NCI-H526 (cell line): ENCODE measurements around the gene CNTLN.
"Not testable (repeated sequence)": the region's sequence is repeated elsewhere in the genome, so short reads cannot be mapped to it uniquely, and the experiment has no call there.

ENCODE experiments used
- DNase-seq, 2 experiments: peaks; one replicate each; lab custom pipeline; 2025; lab: John Stamatoyannopoulos, UW

CNTLN gene

DNA sequence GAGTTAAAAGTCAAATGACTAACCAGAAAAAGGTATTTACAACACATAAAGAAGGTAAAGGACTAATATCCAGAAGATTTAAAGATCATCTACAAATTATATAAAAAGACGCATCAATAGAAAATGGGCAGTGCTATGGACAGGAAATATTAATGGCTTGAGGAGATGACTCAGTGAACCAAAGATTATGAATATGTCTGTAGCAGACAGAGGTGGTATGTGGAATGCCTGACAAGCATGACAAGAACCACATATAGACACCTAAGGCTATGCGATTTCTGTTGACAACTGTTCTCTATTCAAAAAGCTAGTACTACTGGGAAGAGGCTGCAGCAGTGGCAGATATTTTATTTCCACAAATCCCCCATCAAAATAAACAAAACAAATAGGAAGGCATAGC, 267.0 kb downstream of the CNTLN start:
- DNase-seq: no peak

DNA sequence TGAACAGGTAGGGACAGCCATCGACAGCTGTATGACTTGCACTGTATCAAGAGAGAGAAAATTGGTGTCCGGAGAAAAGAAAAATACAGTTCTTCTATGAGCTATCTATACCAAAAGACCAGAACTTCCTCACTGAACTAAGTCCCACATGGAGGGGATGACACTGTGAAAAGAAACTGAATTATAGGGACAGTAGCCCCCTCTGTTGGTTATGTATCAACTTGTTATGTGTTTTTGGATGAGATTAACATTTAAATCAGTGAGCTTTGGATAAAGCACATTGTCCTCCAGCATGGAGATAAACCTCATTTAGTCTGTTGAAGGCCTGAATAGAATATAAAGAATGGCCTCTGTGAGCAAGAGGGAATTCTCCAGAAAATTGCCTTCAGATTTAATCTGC, 267.5 kb downstream of the CNTLN start:
- DNase-seq: peak in 1 of 2 experiments; percentile 50

DNA sequence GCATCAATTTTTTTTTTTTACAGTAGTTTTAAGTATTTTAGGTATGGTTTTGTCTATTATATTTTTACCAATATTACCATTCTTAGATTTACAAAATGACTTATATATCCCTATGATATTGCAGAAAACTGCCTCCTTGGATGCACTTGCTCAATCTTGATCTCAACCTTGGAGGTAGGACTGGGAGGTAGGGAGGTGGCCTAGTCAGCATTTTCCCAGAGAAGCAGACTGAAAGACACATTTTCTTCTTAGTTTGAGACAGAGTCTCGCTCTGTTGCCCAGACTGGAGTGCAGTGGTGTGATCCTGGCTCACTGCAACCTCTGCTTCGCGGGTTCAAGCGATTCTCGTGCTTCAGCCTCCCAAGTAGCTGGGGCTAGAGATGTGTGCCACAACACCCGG, 268.7 kb downstream of the CNTLN start:
- DNase-seq: no peak

DNA sequence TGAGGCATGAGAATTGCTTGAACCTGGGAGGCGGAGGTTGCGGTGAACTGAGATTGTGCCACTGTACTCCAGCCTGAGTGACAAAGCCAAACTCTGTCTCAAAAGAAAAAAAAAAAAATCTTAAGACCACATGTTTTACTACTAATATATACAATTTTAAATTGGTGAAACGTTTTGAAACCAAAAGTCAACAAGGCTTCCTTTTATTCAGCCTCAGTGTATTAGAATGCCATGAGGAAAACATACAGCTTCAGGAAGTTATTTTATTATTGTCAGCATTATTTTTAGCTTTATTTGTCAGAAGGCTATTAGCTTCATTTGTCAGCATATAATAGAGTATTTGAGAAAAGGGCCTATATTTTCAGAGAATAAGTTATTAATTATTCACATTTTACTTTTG, 280.1 kb downstream of the CNTLN start:
- no peak for DNase-seq

DNA sequence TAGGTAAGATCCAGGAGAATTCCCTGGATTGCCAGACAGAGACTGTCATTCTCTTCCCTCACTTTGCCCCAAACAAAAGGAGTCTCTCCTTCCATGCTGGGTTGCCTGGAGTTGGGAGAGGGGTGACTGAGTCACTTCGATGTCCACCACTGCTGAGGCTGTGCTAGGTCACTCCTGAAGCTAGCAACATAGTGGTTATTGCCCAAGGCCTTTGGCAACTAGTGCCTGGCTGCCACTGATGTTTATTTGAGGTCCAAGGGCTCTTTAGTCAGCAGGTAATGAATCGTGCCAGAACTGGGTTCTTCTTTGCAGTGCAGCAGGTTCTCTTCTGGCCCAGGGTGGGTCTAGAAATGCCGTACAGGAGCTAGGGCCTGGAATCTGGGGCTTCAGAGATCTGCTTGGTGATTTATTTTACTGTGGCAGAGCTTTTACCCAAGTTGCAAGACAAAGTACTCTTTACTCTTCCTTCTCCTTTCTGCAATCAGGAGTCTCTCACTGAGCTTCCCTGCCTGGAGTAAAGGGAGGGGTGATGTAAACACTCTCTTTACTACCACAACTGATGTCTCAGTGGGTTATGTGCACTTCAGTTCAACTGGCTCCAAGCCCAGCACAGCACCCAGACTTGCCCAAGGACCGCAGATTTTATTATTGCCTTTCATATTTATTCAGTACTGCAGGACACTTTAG, 288.3 kb downstream of the CNTLN start:
- DNase-seq: no peak

DNA sequence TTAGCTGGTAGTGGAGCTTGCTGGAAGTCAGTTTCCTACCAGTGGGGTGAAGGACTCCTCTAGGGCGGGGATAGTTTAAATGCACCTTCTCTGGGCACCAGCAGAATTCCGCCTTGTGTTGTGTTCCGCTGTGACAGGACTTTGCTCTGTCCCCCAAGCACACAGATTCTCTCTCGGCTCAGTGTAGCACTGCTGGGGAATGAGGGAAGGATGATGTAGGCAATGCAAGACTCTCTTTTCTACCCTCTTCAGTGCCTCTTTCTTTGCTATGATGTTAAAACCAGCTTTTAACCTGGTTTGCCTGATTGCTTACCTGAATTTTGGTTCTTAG, 288.8 kb downstream of the CNTLN start:
- DNase-seq: no peak

DNA sequence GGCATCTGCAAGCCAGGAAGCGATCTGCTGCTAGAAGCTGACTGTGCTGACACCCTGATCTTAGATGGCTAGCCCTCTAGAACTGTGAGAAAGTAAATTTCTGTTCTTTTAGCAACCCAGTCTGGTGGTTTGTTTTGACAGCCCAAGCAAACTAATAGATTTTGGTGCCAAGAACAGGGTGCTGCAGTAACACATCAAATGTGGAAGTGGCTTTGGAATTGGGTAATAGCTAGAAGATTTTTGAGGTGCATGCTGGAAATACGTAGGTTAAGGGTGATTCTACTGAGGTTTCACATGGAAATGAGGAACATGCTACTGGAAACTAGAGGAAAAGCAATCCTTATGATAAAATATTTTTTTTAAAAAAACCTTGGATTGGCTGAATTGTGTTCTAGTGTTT, 290.5 kb downstream of the CNTLN start:
- no peak for DNase-seq

DNA sequence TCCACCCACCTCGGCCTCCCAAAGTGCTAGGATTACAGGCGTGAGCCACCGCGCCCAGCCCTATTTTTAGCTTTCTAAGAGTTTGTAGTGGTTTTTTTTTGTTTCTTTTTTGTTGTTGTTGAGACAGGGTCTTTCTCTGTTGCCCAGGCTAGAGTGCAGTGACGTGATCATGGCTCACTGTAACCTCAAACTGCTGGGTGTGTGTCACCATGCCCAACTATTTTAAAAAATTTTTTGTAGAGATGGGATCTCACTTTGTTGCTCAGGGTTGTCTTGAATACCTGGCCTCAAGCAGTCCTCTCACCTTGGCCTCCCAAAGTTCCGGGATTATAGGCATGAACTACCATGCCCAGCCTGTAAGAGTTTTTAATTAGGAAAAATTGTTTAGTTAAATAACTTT, 298.7 kb downstream of the CNTLN start:
- DNase-seq: no peak

DNA sequence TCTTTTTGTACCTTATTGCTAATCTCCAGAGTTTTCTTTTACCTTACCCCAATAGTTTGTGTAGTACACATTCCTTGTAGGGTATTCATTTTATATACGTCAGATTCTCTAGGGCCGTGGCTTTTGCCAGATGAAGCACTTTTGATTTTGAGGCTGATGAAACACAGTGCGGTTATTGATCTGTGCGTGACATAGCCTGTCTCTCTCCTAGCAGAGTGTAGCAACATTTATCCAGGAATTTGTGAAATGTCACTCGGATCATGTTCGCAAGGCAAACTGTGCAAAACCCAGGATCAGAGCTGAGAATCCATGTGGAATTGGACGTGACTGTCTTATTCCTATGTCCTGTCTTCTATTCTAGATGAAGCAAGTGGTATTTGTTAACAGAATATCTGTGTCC, 302.0 kb downstream of the CNTLN start:
- DNase-seq: no peak

DNA sequence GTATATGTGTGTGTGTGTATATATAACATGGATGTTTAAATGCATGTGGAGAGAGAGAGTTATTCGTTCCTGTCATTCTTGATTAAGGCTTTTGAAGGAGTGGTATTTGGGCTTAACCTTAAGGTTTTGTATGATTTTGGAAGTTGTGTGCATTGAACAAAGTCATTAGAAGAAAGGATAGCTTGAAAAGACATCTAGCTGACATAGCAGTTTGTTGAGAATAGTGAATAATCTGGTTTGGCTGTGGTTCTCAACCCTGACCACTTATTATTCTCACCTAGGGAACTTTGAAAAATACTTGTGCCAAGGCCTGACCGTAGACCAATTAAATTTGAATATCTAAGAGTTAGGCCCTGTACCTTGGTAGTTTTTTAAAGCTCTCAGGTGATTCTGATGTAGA, 303.0 kb downstream of the CNTLN start:
- no peak for DNase-seq

DNA sequence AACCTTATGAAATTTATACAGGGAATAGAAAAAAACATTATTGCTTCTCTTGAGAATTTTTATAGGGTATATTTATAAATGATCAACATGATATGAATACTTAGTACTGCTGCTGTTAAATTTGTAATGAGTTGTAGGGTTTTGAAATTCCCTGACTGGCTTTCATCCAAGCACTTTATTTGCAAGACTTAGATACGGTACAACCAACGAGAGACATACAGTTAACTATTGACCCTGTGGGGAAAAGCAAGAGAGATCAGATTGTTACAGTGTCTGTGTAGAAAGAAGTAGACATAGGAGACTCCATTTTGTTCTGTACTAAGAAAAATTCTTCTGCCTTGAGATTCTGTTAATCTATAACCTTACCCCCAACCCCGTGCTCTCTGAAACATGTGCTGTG, 310.3 kb downstream of the CNTLN start:
- DNase-seq: not testable (repeated sequence)

DNA sequence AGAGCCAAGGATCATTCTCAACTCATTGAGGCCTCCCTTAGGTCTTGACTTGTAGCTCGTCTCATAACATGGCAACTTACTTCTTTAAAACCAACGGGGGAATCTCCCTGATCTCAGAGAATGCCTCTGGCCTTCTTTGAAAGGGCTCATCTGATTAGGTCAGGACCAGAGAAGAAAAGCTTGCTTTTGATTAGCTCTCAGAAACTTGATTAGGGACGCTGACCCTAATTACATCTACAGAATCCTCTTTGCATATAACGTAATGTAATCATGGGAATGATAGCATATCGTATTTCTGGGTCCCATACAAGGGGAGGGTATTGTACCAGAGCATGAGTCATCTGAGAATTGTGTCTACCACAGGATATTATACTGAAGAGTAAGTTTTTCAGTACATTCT, 318.9 kb downstream of the CNTLN start:
- no peak for DNase-seq

DNA sequence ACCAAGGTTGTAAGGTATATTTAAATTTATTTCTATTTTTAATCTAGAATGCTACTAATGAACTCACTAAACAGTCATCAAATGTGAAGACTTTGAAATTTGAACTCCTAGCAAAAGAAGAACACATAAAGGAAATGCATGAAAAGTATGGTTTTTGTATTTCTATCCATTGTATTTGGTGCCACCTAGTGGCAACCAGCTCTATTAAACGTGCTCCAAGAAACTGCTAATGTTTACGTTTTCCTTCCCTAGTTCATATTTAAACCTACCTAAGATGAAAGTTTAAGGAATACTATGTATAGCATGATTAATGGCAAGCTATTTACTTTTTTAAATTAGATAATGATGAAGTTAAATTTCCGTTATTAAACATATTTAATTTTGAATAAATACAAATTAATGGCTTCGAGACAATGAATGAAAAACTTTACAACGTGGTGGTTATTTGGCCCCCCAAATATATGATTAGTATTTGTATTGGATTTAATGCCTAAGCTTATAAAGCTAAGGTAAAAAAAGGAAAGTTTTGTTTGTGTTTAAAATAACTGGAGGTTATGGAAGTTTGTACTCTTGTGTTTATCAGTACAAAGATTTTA, 328.1 kb downstream of the CNTLN start:
- DNase-seq: peak; percentile 44 to 74

DNA sequence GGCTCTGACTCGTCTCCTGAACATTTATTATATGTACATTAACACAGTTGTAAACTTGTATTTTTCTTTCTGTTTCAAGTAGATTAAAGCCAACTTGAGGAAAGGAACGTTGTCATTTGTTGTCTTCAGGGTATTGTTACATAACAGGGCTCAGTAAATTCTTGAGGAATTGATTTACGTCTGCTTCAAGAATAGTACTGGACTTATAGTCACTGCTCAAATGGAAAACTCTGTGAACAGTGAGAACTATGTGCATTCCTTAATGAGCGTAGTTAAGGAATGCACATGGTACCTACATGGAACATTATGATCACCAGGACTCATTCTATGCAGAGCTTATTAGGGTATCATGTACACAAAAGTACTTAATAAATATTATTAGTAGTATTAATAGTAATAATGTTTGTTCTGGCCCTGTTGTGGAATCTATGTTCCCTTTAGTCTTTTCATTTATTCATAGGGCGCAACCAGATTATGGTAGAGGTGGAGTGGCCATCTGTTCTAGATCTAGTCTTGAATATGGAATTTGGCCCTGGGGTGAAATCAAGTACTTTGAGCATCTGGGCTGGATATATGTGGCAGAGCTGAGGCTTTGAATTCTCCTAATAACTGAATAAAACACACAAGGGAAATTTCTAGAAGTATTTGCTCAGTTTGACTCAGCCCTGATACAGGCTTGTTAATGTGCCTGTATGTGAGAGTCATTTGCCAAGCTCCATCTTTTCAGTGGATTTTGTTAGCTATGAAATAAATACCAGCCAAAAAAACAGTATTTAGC, 335.4 kb downstream of the CNTLN start:
- DNase-seq: no peak

DNA sequence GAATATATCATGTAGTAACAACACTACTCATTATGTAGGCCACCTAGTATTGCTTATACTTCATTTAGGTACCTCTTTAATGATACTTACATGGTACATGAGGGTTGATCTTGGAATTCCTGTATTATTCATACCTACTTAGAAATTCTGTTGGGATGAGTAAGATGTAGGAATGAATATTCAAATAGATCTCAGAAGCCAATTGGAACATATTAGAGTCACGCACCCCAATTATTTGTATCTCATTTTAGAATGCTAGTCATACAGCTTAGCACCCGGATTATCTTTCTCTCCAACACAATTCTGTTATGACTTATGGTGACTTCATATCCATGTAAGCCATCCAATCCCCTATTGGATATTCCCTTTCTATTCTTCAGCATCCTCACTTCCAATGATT, 337.3 kb downstream of the CNTLN start:
- no peak for DNase-seq

DNA sequence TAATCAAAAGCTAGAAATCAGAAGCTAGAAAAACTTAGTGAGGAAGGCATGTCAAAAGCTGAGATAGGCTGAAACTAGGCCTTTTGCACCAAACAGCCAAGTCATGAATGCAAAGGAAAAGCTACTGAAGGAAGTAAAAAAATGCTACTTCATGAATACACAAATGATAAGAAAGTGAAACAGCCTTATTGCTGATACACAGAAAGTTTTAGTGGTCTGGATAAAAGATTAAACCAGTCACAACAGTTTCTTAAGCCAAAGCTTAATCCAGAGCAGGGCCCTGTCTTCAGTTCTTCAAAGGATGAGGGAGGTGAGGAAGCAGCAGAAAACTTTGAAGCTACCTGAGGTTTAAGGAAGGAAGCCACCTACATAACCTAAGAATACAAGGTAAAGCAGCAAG, 341.6 kb downstream of the CNTLN start:
- no peak for DNase-seq

DNA sequence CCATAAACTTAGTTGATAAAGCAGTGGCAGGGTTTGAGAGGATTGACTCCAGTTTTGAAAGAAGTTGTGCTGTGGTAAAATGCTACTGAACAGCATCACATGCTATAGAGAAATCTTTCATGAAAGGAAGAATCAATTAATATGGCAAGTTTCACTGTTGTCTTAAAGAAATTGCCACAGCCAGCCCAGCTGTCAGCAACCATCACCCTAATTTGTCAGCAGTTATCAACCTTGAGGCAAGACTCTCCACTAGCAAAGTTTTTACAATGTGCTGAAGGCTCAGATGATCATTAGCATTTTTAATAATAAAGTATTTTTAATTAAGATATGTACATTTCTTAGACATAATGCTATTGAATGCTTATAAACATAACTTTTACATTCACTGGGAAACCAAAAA, 343.0 kb downstream of the CNTLN start:
- no peak for DNase-seq

DNA sequence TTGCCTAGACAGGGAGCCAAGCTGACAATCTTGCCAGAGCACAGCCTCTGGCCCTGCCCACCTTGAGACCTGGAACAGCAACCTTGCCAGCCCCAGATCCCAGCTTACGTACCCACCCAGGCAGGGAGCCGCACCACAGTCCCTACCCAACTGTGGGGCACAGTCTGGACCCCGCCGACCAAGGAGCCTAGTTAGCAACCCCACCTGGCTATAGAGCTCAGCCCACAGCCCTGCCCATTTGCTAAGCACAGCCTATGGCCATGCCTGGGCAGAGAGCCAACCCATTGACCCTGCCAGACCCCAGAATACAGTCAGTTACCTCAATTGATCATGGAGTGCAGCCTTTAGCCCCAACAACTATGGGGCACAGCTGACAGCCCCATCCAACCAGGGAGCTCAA, 346.1 kb downstream of the CNTLN start:
- no peak for DNase-seq

DNA sequence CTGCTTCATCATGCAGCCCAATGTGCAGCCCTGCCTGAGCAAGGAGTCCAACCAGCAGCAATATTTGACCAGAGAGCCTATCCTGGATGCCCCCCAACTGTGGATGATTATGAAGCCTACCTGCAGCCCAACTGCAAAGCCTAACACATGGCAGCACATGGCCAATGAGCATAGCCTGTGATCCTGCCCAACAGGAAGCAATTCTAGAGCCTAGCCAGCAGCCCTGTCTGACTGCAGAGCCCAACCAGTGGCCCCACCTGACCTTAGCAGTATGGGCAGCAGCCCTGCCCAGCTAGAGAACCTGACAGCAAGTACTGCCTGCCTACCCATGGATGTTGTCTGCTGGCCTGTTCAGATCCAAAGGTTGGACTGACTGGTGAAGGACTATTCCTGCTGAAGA, 346.7 kb downstream of the CNTLN start:
- DNase-seq: no peak

DNA sequence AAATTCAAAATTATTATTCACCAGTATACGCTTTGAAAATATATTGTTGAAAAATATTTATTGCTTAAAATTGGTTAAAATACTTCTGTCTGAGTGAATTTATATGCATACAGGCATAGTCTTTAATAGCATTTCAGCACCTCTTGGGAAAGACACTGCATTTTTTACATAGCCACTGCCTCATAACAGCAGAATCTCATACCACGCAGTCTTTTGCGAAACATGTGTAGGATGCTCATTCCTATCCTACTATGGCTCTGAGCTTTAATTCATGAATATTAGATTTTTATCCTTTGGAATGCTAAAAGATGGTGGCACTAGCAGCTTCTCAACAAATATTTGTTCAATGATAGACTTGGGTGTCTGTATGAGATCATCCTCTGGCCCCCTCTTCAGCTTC, 350.1 kb downstream of the CNTLN start:
- no peak for DNase-seq

DNA sequence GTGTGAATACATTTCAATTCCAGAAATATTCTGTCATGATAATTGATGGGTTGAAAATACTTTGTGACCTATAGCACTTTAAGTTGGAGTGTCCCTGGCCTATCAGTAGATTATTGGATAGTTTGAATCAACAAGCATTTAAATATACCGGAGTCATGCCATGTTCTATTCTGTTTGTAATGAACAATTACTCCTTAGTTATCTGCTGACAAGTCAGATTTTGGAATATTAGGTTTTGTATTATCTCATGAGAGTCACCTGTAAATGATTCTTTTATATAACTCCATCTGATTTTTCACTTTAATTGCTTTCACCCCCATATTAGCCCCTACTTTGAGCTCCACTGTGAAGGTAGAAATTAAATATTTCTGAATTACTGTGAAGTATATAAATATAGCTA, 351.6 kb downstream of the CNTLN start:
- no peak for DNase-seq

DNA sequence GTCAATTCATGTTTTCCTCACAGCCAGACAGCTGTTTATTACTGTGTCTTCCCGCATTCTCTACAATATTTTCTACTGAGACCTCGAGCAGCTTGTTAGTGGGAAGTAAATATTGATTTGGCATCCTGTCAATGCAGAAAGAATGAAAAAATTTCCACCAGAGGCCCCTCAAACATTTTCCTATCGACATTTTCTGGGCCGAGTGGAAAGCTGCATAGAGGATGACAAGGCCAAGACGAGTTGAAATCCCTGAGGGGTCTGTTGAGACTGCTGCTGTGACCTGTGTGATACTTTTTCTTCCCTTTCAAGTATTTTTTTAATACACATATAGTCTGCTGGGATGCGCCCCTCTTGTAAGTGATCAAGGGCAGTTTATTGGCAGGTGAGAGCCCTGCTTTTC, 352.6 kb downstream of the CNTLN start:
- DNase-seq: no peak

DNA sequence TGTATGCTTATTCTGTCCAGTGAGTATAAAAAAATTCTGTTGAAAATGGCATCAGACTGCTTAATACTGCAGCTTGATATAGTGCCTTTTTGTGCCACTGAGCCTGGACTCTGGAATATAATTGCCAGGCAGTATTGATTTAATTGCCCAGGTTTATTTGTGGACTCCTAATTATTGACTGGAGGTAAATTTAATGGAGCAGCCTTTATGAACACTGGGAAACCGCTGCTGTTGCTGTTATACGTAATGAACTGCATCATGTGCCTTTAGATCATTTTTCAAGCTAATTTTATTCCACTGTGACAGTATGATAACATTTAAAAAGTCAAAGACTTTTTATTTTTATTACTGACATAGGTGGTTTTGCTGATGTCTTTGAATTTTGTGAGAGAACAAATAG, 353.8 kb downstream of the CNTLN start:
- DNase-seq: no peak

DNA sequence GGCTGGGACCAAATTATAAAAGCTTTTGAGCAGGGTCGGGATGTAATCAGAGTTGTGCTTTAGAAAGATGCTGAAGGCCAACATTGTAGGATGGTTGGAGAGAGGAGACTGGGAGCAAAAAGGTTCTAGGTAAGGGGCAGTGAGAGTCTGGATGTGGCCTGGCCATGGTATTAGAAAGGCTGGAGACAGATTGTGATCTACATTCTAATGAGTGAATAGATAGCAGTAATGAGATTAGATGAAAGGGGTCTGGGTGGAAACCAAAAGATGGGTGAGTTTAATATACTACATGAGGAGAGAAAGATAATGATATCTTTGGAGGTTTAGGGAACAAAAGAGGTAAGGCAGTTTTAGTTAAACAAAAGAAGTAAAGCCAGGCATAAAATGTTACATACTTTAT, 355.3 kb downstream of the CNTLN start:
- DNase-seq: no peak
